ENCODE results near the gene TMEM238L.
"Not testable (repeated sequence)": the region's sequence is repeated elsewhere in the genome, so short reads cannot be mapped to it uniquely, and the experiment has no call there.

The TMEM238L gene

GRCh38 chr17:10803830-10804475, at the start of gene TMEM238L:
TSS of gene TMEM238L (minus strand) at chr17:10804099. CDS start at chr17:10803963, 136 bp downstream.
- no peaks in the 10 kb centered on the region for H3F3A ChIP-seq (ENCODE audit: control insufficient read depth, insufficient read depth)
- H3K9me3 ChIP-seq (ENCODE audit: control insufficient read depth, insufficient read depth, low read length) = no peaks in the 10 kb centered on the region
- H3K4me1 ChIP-seq (ENCODE audit: control insufficient read depth, low read length) = no peaks in the 10 kb centered on the region
- TF ChIP-seq CTCF (IDR thresholded peaks at IDR 0.05; ENCODE audit: low read depth, low read length, poor library complexity, severe bottlenecking) (no peak), EZH2phosphoT487 (IDR thresholded peaks at IDR 0.05; ENCODE audit: borderline replicate concordance, low read length) (no peak)
- no peaks in the 10 kb centered on the region for H3K36me3 ChIP-seq (ENCODE audit: control insufficient read depth, low read length)
- no peaks in the 10 kb centered on the region for H3K79me2 ChIP-seq (ENCODE audit: control insufficient read depth, low read length)
- H3K9me2 ChIP-seq (replicated peaks; ENCODE audit: control insufficient read depth, low read length) = no peaks in the 10 kb centered on the region
- H3K27me3 ChIP-seq (ENCODE audit: control insufficient read depth, low read length) = no peaks in the 10 kb centered on the region
- H3K4me2 ChIP-seq (ENCODE audit: low read length) = no peak within 1 kb of the TSS
- no peaks in the 10 kb centered on the region for H4K20me1 ChIP-seq (ENCODE audit: control insufficient read depth, insufficient read depth, low read depth, low read length)
- H3K27ac ChIP-seq (ENCODE audit: low read depth, low read length) = no peak within 1 kb of the TSS
- no peak within 1 kb of the TSS for H3K4me3 ChIP-seq (ENCODE audit: low read length)

- H3K9me2 ChIP-seq (replicated peaks; ENCODE audit: control insufficient read depth, low read length); H3K9me3 ChIP-seq (ENCODE audit: control insufficient read depth, insufficient read depth, low read length); H4K20me1 ChIP-seq (ENCODE audit: control insufficient read depth, insufficient read depth, low read depth, low read length); H3K27me3 ChIP-seq (ENCODE audit: control insufficient read depth, low read length); H3K4me2 ChIP-seq (ENCODE audit: low read length); H3K4me1 ChIP-seq (ENCODE audit: control insufficient read depth, low read length); H3F3A ChIP-seq (ENCODE audit: control insufficient read depth, insufficient read depth); H3K79me2 ChIP-seq (ENCODE audit: control insufficient read depth, low read length); H3K27ac ChIP-seq (ENCODE audit: low read depth, low read length); H3K36me3 ChIP-seq (ENCODE audit: control insufficient read depth, low read length); H3K4me3 ChIP-seq (ENCODE audit: low read length): not testable (repeated sequence)
Measured at GRCh38 chr17:10846636-10847035, 42.7 kb upstream of the TMEM238L start.

GRCh38 chr17:10845388-10845751, 41.5 kb upstream of the TMEM238L start:
- H3K4me1 ChIP-seq (ENCODE audit: control insufficient read depth, low read length) = no peaks in the 10 kb centered on the region
- H3K4me3 ChIP-seq (ENCODE audit: low read length) = no peak overlapping the region
- H3K36me3 ChIP-seq (ENCODE audit: control insufficient read depth, low read length) = no peaks in the 10 kb centered on the region

More at GRCh38 chr17:10845388-10845751, 41.5 kb upstream of the TMEM238L start:
- Histone ChIP-seq H3K27ac (ENCODE audit: low read depth, low read length) (no peak overlapping the region), H3K79me2 (ENCODE audit: control insufficient read depth, low read length) (no peaks in the 10 kb centered on the region), H3K27me3 (ENCODE audit: control insufficient read depth, low read length) (0 out of 2 replicates have a peak, but pooled peaks cover 3% of the 10 kb centered on the region), H4K20me1 (ENCODE audit: control insufficient read depth, insufficient read depth, low read depth, low read length) (no peaks in the 10 kb centered on the region), H3K4me2 (ENCODE audit: low read length) (no peak overlapping the region), H3K9me2 (replicated peaks; ENCODE audit: control insufficient read depth, low read length) (no peaks in the 10 kb centered on the region), H3K9me3 (ENCODE audit: control insufficient read depth, insufficient read depth, low read length) (no peaks in the 10 kb centered on the region), H3F3A (ENCODE audit: control insufficient read depth, insufficient read depth) (no peaks in the 10 kb centered on the region)
- no peak for TF ChIP-seq EZH2phosphoT487 (IDR thresholded peaks at IDR 0.05; ENCODE audit: borderline replicate concordance, low read length)
- TF ChIP-seq CTCF (IDR thresholded peaks at IDR 0.05; ENCODE audit: low read depth, low read length, poor library complexity, severe bottlenecking) = no peak

Data from DOHH2 (cell line).